ENCODE data around the gene NUDT4B. TPM values are rescaled to one million over a fixed set of nuclear protein-coding genes. Genes with fewer than 3 reads are reported as not detected.
"Not testable (repeated sequence)": the region's sequence is repeated elsewhere in the genome, so short reads cannot be mapped to it uniquely, and the experiment has no call there.

The NUDT4B gene
- total and polyA plus RNA-seq, 3 donors from 2014 or later: 7.0 to 30.9 (median 22.8) TPM

DNA sequence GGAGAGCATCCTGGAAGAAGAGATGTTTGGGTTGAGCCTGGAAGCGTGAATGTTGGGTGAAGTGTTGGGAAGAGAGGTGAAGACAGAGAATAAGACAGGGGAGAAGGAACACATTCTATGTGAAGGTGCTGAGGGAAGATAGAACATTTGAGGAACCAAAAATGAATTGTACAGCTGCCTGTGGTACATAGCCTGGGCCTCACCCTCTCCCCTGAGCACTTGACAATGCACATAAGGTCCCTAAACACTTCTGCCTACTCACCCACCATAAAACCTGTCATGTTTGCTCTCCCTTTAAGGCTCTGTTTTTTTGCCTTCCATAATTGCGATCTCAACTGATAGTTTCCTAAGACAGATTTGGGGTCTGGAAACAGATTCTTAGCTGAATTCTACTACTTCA is 25.8 kb upstream of the NUDT4B start:
- H3K27ac ChIP-seq; H3K9me3 ChIP-seq; H3K27me3 ChIP-seq; H3K36me3 ChIP-seq (ENCODE audit: low read depth, missing control alignments); H3K4me1 ChIP-seq; DNase-seq; intact Hi-C loops (cut with DNase I; ENCODE audit: low total_unique reads); H3K4me3 ChIP-seq: not testable (repeated sequence)
- WGBS, 2 donors: 90% methylated on average over 1 of the region's 2 CpGs; no CpG with 5 or more reads in 1 of the 2 donors

- no CpG with 5 or more reads among the region's 3 CpGs for WGBS, 2 donors
- H3K4me3 ChIP-seq; H3K36me3 ChIP-seq (ENCODE audit: low read depth, missing control alignments); H3K27ac ChIP-seq; H3K9me3 ChIP-seq; intact Hi-C loops (cut with DNase I; ENCODE audit: low total_unique reads); H3K4me1 ChIP-seq; H3K27me3 ChIP-seq; DNase-seq: not testable (repeated sequence)
These were observed 25.1 kb upstream of the NUDT4B start for GRCh38 chr1:148723515-148723914.

- intact Hi-C loops (cut with DNase I; ENCODE audit: low total_unique reads): not testable (repeated sequence)
These were observed 23.7 kb upstream of the NUDT4B start for GRCh38 chr1:148724872-148725271.

DNA sequence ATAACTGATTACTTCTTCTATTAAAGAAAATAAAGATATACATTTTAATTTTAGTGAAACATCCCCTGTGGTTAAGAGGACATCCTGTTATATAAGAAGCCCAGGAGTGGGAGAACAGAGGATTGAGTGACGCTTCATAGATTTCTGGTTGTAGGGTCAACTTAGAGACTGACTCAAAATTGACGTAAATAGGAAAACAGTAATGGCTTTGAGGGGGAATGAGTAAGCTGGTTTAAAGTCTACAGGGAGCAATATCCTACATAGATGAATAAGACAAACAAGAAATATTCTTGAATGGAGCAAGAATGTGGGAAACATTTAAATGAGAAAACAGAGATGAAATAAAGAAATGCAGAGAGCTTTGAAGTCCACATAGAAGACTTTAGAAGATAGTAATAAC is 20.7 kb upstream of the NUDT4B start:
- DNase-seq; intact Hi-C loops (cut with DNase I; ENCODE audit: low total_unique reads); H3K4me3 ChIP-seq; H3K27me3 ChIP-seq; H3K27ac ChIP-seq; H3K9me3 ChIP-seq; H3K4me1 ChIP-seq; H3K36me3 ChIP-seq (ENCODE audit: low read depth, missing control alignments): not testable (repeated sequence)
- WGBS, 2 donors: no CpG with 5 or more reads among the region's 2 CpGs

More at GRCh38 chr1:148724872-148725271, 23.7 kb upstream of the NUDT4B start:
- H3K9me3 ChIP-seq; H3K4me3 ChIP-seq; H3K4me1 ChIP-seq; H3K27ac ChIP-seq; H3K27me3 ChIP-seq; DNase-seq; H3K36me3 ChIP-seq (ENCODE audit: low read depth, missing control alignments): not testable (repeated sequence)
- WGBS, 2 donors: no CpG with 5 or more reads among the region's 3 CpGs

GRCh38 chr1:148729128-148729527 is 19.4 kb upstream of the NUDT4B start:
- H3K9me3 ChIP-seq; DNase-seq; H3K27me3 ChIP-seq; H3K27ac ChIP-seq; intact Hi-C loops (cut with DNase I; ENCODE audit: low total_unique reads); H3K4me3 ChIP-seq; H3K36me3 ChIP-seq (ENCODE audit: low read depth, missing control alignments); H3K4me1 ChIP-seq: not testable (repeated sequence)
- no CpG with 5 or more reads among the region's 3 CpGs for WGBS, 2 donors

GRCh38 chr1:148729541-148729940 is 19.0 kb upstream of the NUDT4B start:
- H3K27me3 ChIP-seq; intact Hi-C loops (cut with DNase I; ENCODE audit: low total_unique reads); H3K27ac ChIP-seq; DNase-seq; H3K36me3 ChIP-seq (ENCODE audit: low read depth, missing control alignments); H3K9me3 ChIP-seq; H3K4me1 ChIP-seq; H3K4me3 ChIP-seq: not testable (repeated sequence)
- no CpG with 5 or more reads among the region's 2 CpGs for WGBS, 2 donors

- no CpG with 5 or more reads among the region's 4 CpGs for WGBS, 2 donors
- H3K4me3 ChIP-seq; H3K36me3 ChIP-seq (ENCODE audit: low read depth, missing control alignments); H3K27ac ChIP-seq; intact Hi-C loops (cut with DNase I; ENCODE audit: low total_unique reads); H3K27me3 ChIP-seq; H3K4me1 ChIP-seq; DNase-seq; H3K9me3 ChIP-seq: not testable (repeated sequence)
These were observed 16.3 kb upstream of the NUDT4B start for GRCh38 chr1:148732277-148732676.

DNA sequence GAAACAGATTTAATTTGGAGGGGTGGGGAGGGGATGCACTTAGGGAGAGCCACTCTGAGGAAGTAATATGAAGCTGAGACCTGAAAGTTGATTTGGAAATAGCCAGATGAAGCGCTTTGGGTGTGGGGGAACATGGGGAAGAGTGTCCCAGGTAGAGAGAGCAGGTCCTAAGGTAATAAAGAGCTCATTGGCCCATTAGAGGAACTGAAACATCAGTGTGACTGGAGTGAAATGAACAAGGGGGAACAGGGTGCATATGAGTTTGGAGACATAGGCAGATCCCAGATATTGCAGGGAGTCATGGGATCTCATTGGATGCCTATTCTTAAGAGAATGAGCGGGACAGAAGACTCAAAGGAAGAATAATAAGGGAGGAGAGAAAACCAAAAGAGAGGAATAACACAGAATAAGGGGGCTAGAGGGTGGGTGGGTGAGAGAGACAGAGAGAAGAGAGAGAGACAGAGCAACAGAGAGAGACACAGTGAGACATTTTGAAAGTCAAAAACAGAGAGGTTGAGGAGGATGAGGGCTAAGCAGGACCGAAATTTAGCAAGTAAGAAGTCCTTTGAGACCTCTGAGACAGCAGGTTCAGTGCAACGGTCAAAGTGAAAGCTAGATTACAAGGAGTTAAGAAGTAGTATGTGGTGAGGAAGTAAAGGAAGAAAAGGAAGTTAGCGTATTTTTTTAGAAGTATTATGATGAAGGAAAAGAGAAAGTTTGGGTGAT is 14.8 kb upstream of the NUDT4B start:
- no CpG with 5 or more reads among the region's 5 CpGs for WGBS, 2 donors
- H3K4me3 ChIP-seq; H3K9me3 ChIP-seq; H3K4me1 ChIP-seq; intact Hi-C loops (cut with DNase I; ENCODE audit: low total_unique reads); H3K27me3 ChIP-seq; H3K27ac ChIP-seq; H3K36me3 ChIP-seq (ENCODE audit: low read depth, missing control alignments); DNase-seq: not testable (repeated sequence)

DNA sequence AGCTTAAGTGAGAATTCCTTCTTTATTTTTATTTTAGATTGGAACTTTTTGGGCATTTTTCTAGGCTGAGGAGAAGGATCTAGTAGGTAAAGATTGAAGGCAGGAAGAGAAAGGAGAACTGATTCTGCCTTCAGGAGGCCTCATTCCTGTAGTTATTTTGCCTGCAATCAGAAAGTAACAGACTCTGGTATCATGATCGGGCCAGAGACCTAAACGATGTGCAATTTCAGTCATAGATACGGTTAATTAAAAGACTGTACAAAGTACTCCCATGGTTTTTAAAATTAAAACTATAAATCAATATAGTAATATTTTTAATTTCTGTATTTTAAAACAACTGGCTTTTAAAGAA is 14.3 kb upstream of the NUDT4B start:
- H3K27ac ChIP-seq; intact Hi-C loops (cut with DNase I; ENCODE audit: low total_unique reads): not testable (repeated sequence)
- no CpG with 5 or more reads among the region's 3 CpGs for WGBS, 2 donors

DNA sequence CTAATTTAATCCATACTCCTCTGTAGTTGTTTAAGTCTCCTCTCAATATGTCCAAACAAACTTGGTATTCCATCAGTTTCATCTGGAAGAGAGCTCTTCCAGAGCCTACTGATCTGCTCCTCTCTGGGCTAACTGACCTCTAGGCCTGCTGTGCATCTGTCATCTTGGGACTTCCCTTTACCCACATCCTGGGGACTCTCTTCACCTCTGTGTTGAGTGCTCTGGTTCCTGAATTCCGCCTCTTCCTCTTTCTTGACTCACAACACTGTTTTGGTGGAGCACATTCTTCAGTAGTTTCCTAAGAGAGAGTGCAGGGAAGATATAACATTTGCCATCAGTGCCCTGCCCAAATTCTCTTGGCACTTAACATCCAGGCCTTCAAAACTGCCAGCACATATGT is 13.0 kb upstream of the NUDT4B start:
- H3K27ac ChIP-seq; DNase-seq; H3K36me3 ChIP-seq (ENCODE audit: low read depth, missing control alignments); H3K4me1 ChIP-seq; H3K27me3 ChIP-seq; intact Hi-C loops (cut with DNase I; ENCODE audit: low total_unique reads); H3K4me3 ChIP-seq; H3K9me3 ChIP-seq: not testable (repeated sequence)
- no CpG with 5 or more reads among the region's 1 CpG for WGBS, 2 donors

More for the DNA sequence above, 14.3 kb upstream of the NUDT4B start:
- not testable (repeated sequence) for H3K27me3 ChIP-seq; H3K9me3 ChIP-seq; H3K4me1 ChIP-seq; H3K36me3 ChIP-seq (ENCODE audit: low read depth, missing control alignments); H3K4me3 ChIP-seq; DNase-seq

DNA sequence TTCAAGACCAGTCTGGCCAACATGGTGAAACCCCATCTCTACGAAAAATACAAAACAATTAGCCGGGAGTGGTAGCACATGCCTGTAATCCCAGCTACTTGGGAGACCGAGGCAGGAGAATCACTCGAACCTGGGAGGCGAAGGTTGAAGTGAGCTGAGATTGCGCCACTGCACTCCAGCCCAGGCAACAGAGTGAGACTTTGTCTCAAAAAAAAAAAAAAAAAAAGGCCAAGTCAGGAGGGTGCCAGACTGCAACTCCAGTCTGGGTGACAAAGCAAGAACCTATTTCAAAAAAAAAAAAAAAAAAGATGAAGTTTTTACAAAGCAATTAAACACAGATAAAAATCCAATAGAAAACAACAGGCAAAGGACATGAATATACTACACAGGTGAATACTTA is 9.9 kb upstream of the NUDT4B start:
- H3K4me1 ChIP-seq; DNase-seq; H3K9me3 ChIP-seq; intact Hi-C loops (cut with DNase I; ENCODE audit: low total_unique reads); H3K27me3 ChIP-seq; H3K36me3 ChIP-seq (ENCODE audit: low read depth, missing control alignments); H3K4me3 ChIP-seq; H3K27ac ChIP-seq: not testable (repeated sequence)
- WGBS, 2 donors: no CpG with 5 or more reads among the region's 6 CpGs

DNA sequence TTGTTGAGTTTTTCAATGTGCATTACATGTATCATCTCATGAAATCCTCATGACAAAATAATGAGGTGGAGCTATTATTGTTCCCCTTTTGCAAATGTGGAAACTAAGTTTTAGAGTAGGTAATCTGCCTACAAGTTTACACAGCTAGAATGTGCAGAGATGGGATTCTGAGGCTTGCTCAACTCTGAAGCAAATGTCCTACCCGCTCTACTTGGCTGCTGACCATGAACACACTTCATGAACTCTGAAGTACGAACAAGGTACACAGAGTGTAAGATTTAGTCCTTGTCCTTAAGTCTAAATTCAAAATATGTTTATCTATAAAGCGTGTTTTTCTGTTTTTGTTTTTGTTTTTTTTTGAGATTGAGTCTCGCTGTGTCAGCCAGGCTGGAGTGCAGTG is 5.4 kb upstream of the NUDT4B start:
- H3K27me3 ChIP-seq; H3K27ac ChIP-seq; DNase-seq; H3K4me3 ChIP-seq; H3K9me3 ChIP-seq; H3K36me3 ChIP-seq (ENCODE audit: low read depth, missing control alignments); intact Hi-C loops (cut with DNase I; ENCODE audit: low total_unique reads); H3K4me1 ChIP-seq: not testable (repeated sequence)
- no CpG with 5 or more reads among the region's 4 CpGs for WGBS, 2 donors

Data from testis (tissue), 3 donors.